ENCODE data around the gene INPP5F. TPM values are rescaled to one million over a fixed set of nuclear protein-coding genes. Genes with fewer than 3 reads are reported as not detected.
"Not testable (repeated sequence)": the region's sequence is repeated elsewhere in the genome, so short reads cannot be mapped to it uniquely, and the experiment has no call there.

Gene INPP5F
- total and polyA plus RNA-seq, 10 of the 15 experiments (the other 5 are each of a cell fraction or from before 2014, with no cell fraction given), result 6.0 to 49.3 (median 34.3) TPM

- no peaks in the 10 kb centered on the region for H3K79me2 ChIP-seq (ENCODE audit: control insufficient read depth, insufficient read depth, low read length)
- H3K4me3 ChIP-seq, result no peak overlapping the region
- no peak overlapping the region for H3K4me2 ChIP-seq (ENCODE audit: control insufficient read depth, insufficient read depth)
- H2AFZ ChIP-seq (ENCODE audit: control insufficient read depth, low read depth, low read length), result no peak overlapping the region
- no peaks in the 10 kb centered on the region for H3K27me3 ChIP-seq (replicated peaks in 1 of 2; ENCODE audit: control insufficient read depth in 2 of 2, insufficient read depth in 2 of 2, low read length in 1 of 2)
- no peaks in the 10 kb centered on the region for H4K20me1 ChIP-seq (ENCODE audit: control insufficient read depth, insufficient read depth)
- WGBS (ENCODE audit: insufficient coverage, insufficient replicate concordance, low lambda C conversion rate, missing lambda C conversion rate), result 59% methylated on average over 4 of the region's 4 CpGs
- FAIRE-seq, result no peak
- in situ Hi-C loops (cut with MboI) (no loop called here), intact Hi-C loops (cut with micrococcal nuclease; ENCODE audit: unreplicated experiment) (no loop called here)
- ChIA-PET POLR2A (no interaction called here), RAD21 (ENCODE audit: unreplicated experiment) (interaction anchor here (1.3 kb wide), 1 partner anchor 22 kb away, joined by 4 read pairs; no protein-coding TSS in a partner anchor), SMC1A (ENCODE audit: uncharacterized antibody, unreplicated experiment) (interaction anchor here (1.3 to 5.1 kb wide), 5 partner anchors 9 to 87 kb away, joined by 7 to 27 read pairs (median 17); no protein-coding TSS in a partner anchor), CTCF (interaction anchor here (0.6 to 4.0 kb wide), 3 partner anchors 10 to 192 kb away, joined by 3 to 17 read pairs (median 4); no protein-coding TSS in a partner anchor)
- TF ChIP-seq POLR2A (IDR thresholded peaks at IDR 0.05; ENCODE audit: low read depth, low read length), result no peak
- TF ChIP-seq USF2 (IDR thresholded peaks at IDR 0.05; ENCODE audit: borderline replicate concordance, low read depth, low read length), result no peak
- no peak for TF ChIP-seq BHLHE40 (IDR thresholded peaks at IDR 0.05; ENCODE audit: borderline replicate concordance in 1 of 2, low read depth in 2 of 2, low read length in 1 of 2)
- no peak for TF ChIP-seq RAD21 (IDR thresholded peaks at IDR 0.05; ENCODE audit: insufficient read depth, low read depth, low read length)
- no peak for DNase-seq (ENCODE audit: low read depth, low spot score)
- no TSS peak for BruUV-seq (replicated peaks)
- no peak for ATAC-seq
- no peak overlapping the region for H3K9ac ChIP-seq (ENCODE audit: control insufficient read depth, insufficient read depth, low read length)
- H3K4me1 ChIP-seq (ENCODE audit: control insufficient read depth, insufficient read depth, low read length), result no peaks in the 10 kb centered on the region
- no peaks in the 10 kb centered on the region; a peak in 1 of 4 replicates for H3K36me3 ChIP-seq (ENCODE audit: control insufficient read depth in 2 of 2, insufficient read depth in 2 of 2, low read length in 1 of 2)
- H3K9me3 ChIP-seq (replicated peaks; ENCODE audit: control insufficient read depth, insufficient read depth, low read length), result no peaks in the 10 kb centered on the region
- no peak overlapping the region for H3K27ac ChIP-seq (ENCODE audit: control insufficient read depth, insufficient read depth)
Observed at GRCh38 chr10:119772334-119772733, 46.5 kb downstream of the INPP5F start.

- H3K27me3 ChIP-seq (replicated peaks in 1 of 2; ENCODE audit: control insufficient read depth in 2 of 2, insufficient read depth in 2 of 2, low read length in 1 of 2); H3K27ac ChIP-seq (ENCODE audit: control insufficient read depth, insufficient read depth); H3K4me2 ChIP-seq (ENCODE audit: control insufficient read depth, insufficient read depth); DNase-seq (ENCODE audit: low read depth, low spot score); ATAC-seq; in situ Hi-C loops (cut with MboI); POLR2A ChIA-PET; H3K9me3 ChIP-seq (replicated peaks; ENCODE audit: control insufficient read depth, insufficient read depth, low read length); FAIRE-seq; BruUV-seq (replicated peaks); H3K9ac ChIP-seq (ENCODE audit: control insufficient read depth, insufficient read depth, low read length); H3K36me3 ChIP-seq (ENCODE audit: control insufficient read depth in 2 of 2, insufficient read depth in 2 of 2, low read length in 1 of 2); H3K4me3 ChIP-seq; H4K20me1 ChIP-seq (ENCODE audit: control insufficient read depth, insufficient read depth); H3K79me2 ChIP-seq (ENCODE audit: control insufficient read depth, insufficient read depth, low read length); H3K4me1 ChIP-seq (ENCODE audit: control insufficient read depth, insufficient read depth, low read length); H2AFZ ChIP-seq (ENCODE audit: control insufficient read depth, low read depth, low read length); intact Hi-C loops (cut with micrococcal nuclease; ENCODE audit: unreplicated experiment): not testable (repeated sequence)
- WGBS (ENCODE audit: insufficient coverage, insufficient replicate concordance, low lambda C conversion rate, missing lambda C conversion rate), result 98% methylated on average over 3 of the region's 3 CpGs
- ChIA-PET RAD21 (ENCODE audit: unreplicated experiment) (interaction anchor here (1.3 kb wide), 1 partner anchor 23 kb away, joined by 4 read pairs; no protein-coding TSS in a partner anchor), SMC1A (ENCODE audit: uncharacterized antibody, unreplicated experiment) (interaction anchor here (1.0 to 5.1 kb wide), 6 partner anchors 9 to 86 kb away, joined by 3 to 27 read pairs (median 16); no protein-coding TSS in a partner anchor), CTCF (interaction anchor here (4.0 kb wide), 1 partner anchor 9 kb away, joined by 17 read pairs; no protein-coding TSS in a partner anchor)
Observed at GRCh38 chr10:119773041-119773440, 47.2 kb downstream of the INPP5F start.
